Activated CD8-positive, alpha-beta memory T cell treated with anti-CD3 and anti-CD28 coated beads for 1 hour (primary cell): ENCODE data around the gene COL1A1.

Experiments
- DNase-seq, 2 donors: peaks; one replicate each; pipeline ENCODE4 v3.0.0-alpha.2; 2020; ENCODE audit warnings: low read depth in 1 of 2; ENCODE audit errors: extremely low read depth in 1 of 2

Gene COL1A1

GRCh38 chr17:50187751-50188530 lies 13.5 kb downstream of the COL1A1 start:
- no peak for DNase-seq

- DNase-seq = no peak
Observed at GRCh38 chr17:50187394-50187725, 14.1 kb downstream of the COL1A1 start.

GRCh38 chr17:50186661-50187393 lies 14.6 kb downstream of the COL1A1 start:
- no peak for DNase-seq

- no peak for DNase-seq
Observed at GRCh38 chr17:50185631-50186471, 15.6 kb downstream of the COL1A1 start.

- no peak for DNase-seq
Observed at GRCh38 chr17:50184611-50185398, 16.6 kb downstream of the COL1A1 start.

- DNase-seq = no peak
Observed at GRCh38 chr17:50184064-50184463, 17.4 kb downstream of the COL1A1 start.

- DNase-seq = no peak
Observed at GRCh38 chr17:50183421-50183994, 17.9 kb downstream of the COL1A1 start.

GRCh38 chr17:50182783-50183420 lies 18.5 kb downstream of the COL1A1 start:
- no peak for DNase-seq

GRCh38 chr17:50181591-50182560 lies 19.6 kb downstream of the COL1A1 start:
- DNase-seq = no peak

- DNase-seq = no peak
Observed at GRCh38 chr17:50181144-50181543, 20.3 kb downstream of the COL1A1 start.

- no peak for DNase-seq
Observed at GRCh38 chr17:50180620-50181019, 20.8 kb downstream of the COL1A1 start.

- no peak for DNase-seq
Observed at GRCh38 chr17:50180111-50180510, 21.3 kb downstream of the COL1A1 start.

- peak in 1 of 2 donors; percentile 18 for DNase-seq
Observed at GRCh38 chr17:50177983-50178834, 23.2 kb downstream of the COL1A1 start.

GRCh38 chr17:50177476-50177875 lies 24.0 kb downstream of the COL1A1 start:
- DNase-seq = no peak

- no peak for DNase-seq
Observed at GRCh38 chr17:50176559-50177357, 24.7 kb downstream of the COL1A1 start.

- no peak for DNase-seq
Observed at GRCh38 chr17:50175035-50175807, 26.2 kb downstream of the COL1A1 start.
